ENCODE results near the gene CCDC188.

- TF ChIP-seq FOXM1 (IDR thresholded peaks at IDR 0.05; ENCODE audit: borderline replicate concordance), result no peak
- TF ChIP-seq L3MBTL2 (conservative IDR thresholded peaks at IDR 0.05), result no peak
- no peak for TF ChIP-seq FOXK2 (IDR thresholded peaks at IDR 0.05)
These were observed 6.8 kb upstream of the CCDC188 start for GRCh38 chr22:20157430-20158183.
